Measurements from ENCODE around the gene TSNAX.
"Not testable (repeated sequence)": the region's sequence is repeated elsewhere in the genome, so short reads cannot be mapped to it uniquely, and the experiment has no call there.

TSNAX gene

GRCh38 chr1:231561647-231562383 is 33.3 kb downstream of the TSNAX start:
- DNase-seq (ENCODE audit: low read depth): no peak

- no peak for DNase-seq (ENCODE audit: low read depth)
These were observed 34.8 kb downstream of the TSNAX start for GRCh38 chr1:231563247-231563646.

- no peak for DNase-seq (ENCODE audit: low read depth)
These were observed 35.9 kb downstream of the TSNAX start for GRCh38 chr1:231564373-231564772.

- no peak for DNase-seq (ENCODE audit: low read depth)
These were observed 38.0 kb downstream of the TSNAX start for GRCh38 chr1:231566496-231566895.

- DNase-seq (ENCODE audit: low read depth): not testable (repeated sequence)
These were observed 41.8 kb downstream of the TSNAX start for GRCh38 chr1:231570262-231570661.

GRCh38 chr1:231571904-231572303 is 43.4 kb downstream of the TSNAX start:
- no peak for DNase-seq (ENCODE audit: low read depth)

- no peak for DNase-seq (ENCODE audit: low read depth)
These were observed 47.0 kb downstream of the TSNAX start for GRCh38 chr1:231575472-231575871.

GRCh38 chr1:231576804-231577718 is 48.6 kb downstream of the TSNAX start:
- DNase-seq (ENCODE audit: low read depth): no peak

- DNase-seq (ENCODE audit: low read depth): no peak
These were observed 52.4 kb downstream of the TSNAX start for GRCh38 chr1:231580874-231581273.

- DNase-seq (ENCODE audit: low read depth): no peak
These were observed 53.4 kb downstream of the TSNAX start for GRCh38 chr1:231581859-231582258.

- no peak for DNase-seq (ENCODE audit: low read depth)
These were observed 54.9 kb downstream of the TSNAX start for GRCh38 chr1:231583376-231583775.

- no peak for DNase-seq (ENCODE audit: low read depth)
These were observed 55.6 kb downstream of the TSNAX start for GRCh38 chr1:231584117-231584516.

GRCh38 chr1:231584921-231585320 is 56.5 kb downstream of the TSNAX start:
- no peak for DNase-seq (ENCODE audit: low read depth)

GRCh38 chr1:231590453-231591198 is 62.2 kb downstream of the TSNAX start:
- no peak for DNase-seq (ENCODE audit: low read depth)

GRCh38 chr1:231591466-231591865 is 63.0 kb downstream of the TSNAX start:
- no peak for DNase-seq (ENCODE audit: low read depth)

- DNase-seq (ENCODE audit: low read depth): no peak
These were observed 64.3 kb downstream of the TSNAX start for GRCh38 chr1:231592809-231593208.

- DNase-seq (ENCODE audit: low read depth): not testable (repeated sequence)
These were observed 64.8 kb downstream of the TSNAX start for GRCh38 chr1:231593264-231593663.

- DNase-seq (ENCODE audit: low read depth): no peak
These were observed 65.7 kb downstream of the TSNAX start for GRCh38 chr1:231594123-231594522.

- no peak for DNase-seq (ENCODE audit: low read depth)
These were observed 66.3 kb downstream of the TSNAX start for GRCh38 chr1:231594749-231595148.

- DNase-seq (ENCODE audit: low read depth): no peak
These were observed 67.9 kb downstream of the TSNAX start for GRCh38 chr1:231596337-231596791.

- no peak for DNase-seq (ENCODE audit: low read depth)
These were observed 69.5 kb downstream of the TSNAX start for GRCh38 chr1:231597971-231598370.

GRCh38 chr1:231600458-231600976 is 72.0 kb downstream of the TSNAX start:
- DNase-seq (ENCODE audit: low read depth): no peak
